ENCODE data around the gene PTPRK. TPM values are rescaled to one million over a fixed set of nuclear protein-coding genes. Genes with fewer than 3 reads are reported as not detected.

The PTPRK gene
- total RNA-seq, result 33.4 and 45.8 TPM in 2 replicates

GRCh38 chr6:128520436-128521281 lies at the start of gene PTPRK:
TSS of gene PTPRK (minus strand) at chr6:128520599. CDS start at chr6:128520358, 241 bp downstream.

All from airway epithelial cell (primary cell).